Activated CD4-positive, CD25-positive, alpha-beta regulatory T cell (primary cell): ENCODE results near the gene RBPJ.

Source experiments
- DNase-seq, 4 experiments: peaks; one replicate each; lab custom pipeline; 2025; lab: John Stamatoyannopoulos, UW

RBPJ gene

GRCh38 chr4:26420438-26420837 lies 99.6 kb downstream of the RBPJ start:
- no peak for DNase-seq

GRCh38 chr4:26420913-26421312 lies 100.1 kb downstream of the RBPJ start:
- DNase-seq: no peak

- DNase-seq: no peak
Observed at GRCh38 chr4:26424153-26424552, 103.3 kb downstream of the RBPJ start.

GRCh38 chr4:26424838-26425237 lies 104.0 kb downstream of the RBPJ start:
- no peak for DNase-seq

- no peak for DNase-seq
Observed at GRCh38 chr4:26425953-26426352, 105.1 kb downstream of the RBPJ start.

GRCh38 chr4:26426892-26427291 lies 106.1 kb downstream of the RBPJ start:
- DNase-seq: no peak

GRCh38 chr4:26429910-26430309 lies 109.1 kb downstream of the RBPJ start:
- no peak for DNase-seq

GRCh38 chr4:26431461-26432180 lies 110.8 kb downstream of the RBPJ start:
- DNase-seq: no peak

GRCh38 chr4:26432419-26432818 lies 111.6 kb downstream of the RBPJ start:
- no peak for DNase-seq

- DNase-seq: no peak
Observed at GRCh38 chr4:26433556-26433955, 112.7 kb downstream of the RBPJ start.

- no peak for DNase-seq
Observed at GRCh38 chr4:26434030-26434639, 113.3 kb downstream of the RBPJ start.

- no peak for DNase-seq
Observed at GRCh38 chr4:26441102-26441501, 120.3 kb downstream of the RBPJ start.

GRCh38 chr4:26441771-26442170 lies 121.0 kb downstream of the RBPJ start:
- DNase-seq: no peak

- no peak for DNase-seq
Observed at GRCh38 chr4:26447378-26447777, 126.6 kb downstream of the RBPJ start.

GRCh38 chr4:26450418-26450817 lies 129.6 kb downstream of the RBPJ start:
- DNase-seq: no peak

- DNase-seq: no peak
Observed at GRCh38 chr4:26451597-26451996, 130.8 kb downstream of the RBPJ start.

- no peak for DNase-seq
Observed at GRCh38 chr4:26452565-26453531, 132.0 kb downstream of the RBPJ start.

- DNase-seq: no peak
Observed at GRCh38 chr4:26454961-26455360, 134.1 kb downstream of the RBPJ start.

GRCh38 chr4:26455571-26455970 lies 134.8 kb downstream of the RBPJ start:
- DNase-seq: no peak

- no peak for DNase-seq
Observed at GRCh38 chr4:26457412-26457811, 136.6 kb downstream of the RBPJ start.

GRCh38 chr4:26458157-26458561 lies 137.3 kb downstream of the RBPJ start:
- no peak for DNase-seq

GRCh38 chr4:26459054-26459755 lies 138.4 kb downstream of the RBPJ start:
- DNase-seq: no peak
